A549 treated with Hydrocortisone at 1 μM for 4 hours (cell line): ENCODE results near the gene NEMP2. TPM values are rescaled to one million over a fixed set of nuclear protein-coding genes. Genes with fewer than 3 reads are reported as not detected.

Source experiments
- total RNA-seq: library from RNA; stranded (reverse); fragments of 200-300 nt; extraction: Qiagen RNA extraction; gene quantifications from 5 replicates; pipeline ENCODE4 v1.2.3, GENCODE V29; 2022

Gene NEMP2, protein sequence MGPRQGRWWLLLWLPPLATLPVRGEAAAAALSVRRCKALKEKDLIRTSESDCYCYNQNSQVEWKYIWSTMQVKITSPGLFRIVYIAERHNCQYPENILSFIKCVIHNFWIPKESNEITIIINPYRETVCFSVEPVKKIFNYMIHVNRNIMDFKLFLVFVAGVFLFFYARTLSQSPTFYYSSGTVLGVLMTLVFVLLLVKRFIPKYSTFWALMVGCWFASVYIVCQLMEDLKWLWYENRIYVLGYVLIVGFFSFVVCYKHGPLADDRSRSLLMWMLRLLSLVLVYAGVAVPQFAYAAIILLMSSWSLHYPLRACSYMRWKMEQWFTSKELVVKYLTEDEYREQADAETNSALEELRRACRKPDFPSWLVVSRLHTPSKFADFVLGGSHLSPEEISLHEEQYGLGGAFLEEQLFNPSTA
- total RNA-seq: 7.1 to 8.4 TPM (median 7.3 TPM) in 5 replicates

DNA sequence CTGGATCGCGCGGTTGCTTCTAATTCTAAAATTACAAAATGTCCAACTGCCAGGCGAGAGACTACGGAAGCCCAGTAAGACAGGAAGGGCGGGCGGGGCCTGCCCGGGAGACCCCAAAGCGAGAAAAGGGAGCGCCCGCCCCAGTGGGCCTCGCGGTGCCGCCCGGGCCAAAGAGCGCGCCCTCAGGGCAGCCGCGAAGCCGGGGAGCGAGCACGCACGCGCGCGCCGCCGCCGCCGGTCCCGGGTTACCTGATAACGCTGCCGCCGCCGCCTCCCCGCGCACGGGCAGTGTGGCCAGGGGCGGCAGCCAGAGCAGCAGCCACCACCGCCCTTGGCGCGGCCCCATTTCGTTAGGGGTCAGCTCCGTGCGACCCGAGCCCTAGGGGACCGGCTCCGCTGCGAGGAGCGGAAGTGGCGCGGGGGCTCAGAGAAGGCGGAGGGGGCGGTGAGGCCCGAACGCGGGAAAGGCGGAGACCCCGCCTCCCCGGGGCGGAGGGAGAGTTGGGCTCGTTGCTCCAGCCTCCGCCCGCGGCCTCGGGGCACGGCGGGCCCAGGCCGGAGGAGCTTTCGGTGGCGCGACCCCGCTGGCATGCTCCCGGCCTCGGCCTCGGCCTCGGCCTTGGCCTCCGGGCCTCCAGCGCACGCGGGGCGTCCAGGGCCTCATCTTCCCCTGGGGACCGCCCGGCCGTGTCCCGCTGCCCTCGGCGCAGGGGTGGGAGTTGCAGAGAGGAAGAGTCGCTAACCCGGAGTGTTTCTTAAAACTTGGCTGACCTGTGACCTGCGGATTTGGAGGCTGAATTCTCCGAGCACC is at the start of gene NEMP2:
Gene NEMP2 (minus strand): TSS at position 413 of the 811 bp plus-strand sequence. CDS start 67 bp downstream, at position 346.

Other genes with a start within 250 kb of the NEMP2 start
- 13.8 to 17.8 TPM (median 15.2 TPM) in 5 replicates for gene HIBCH, start 214.9 kb downstream of the NEMP2 start, total RNA-seq
- 32.7 to 38.1 TPM (median 36.2 TPM) in 5 replicates for gene INPP1, start 191.1 kb downstream of the NEMP2 start, total RNA-seq
- 22.7 to 36.4 TPM (median 33.1 TPM) in 5 replicates for gene MFSD6, start 126.4 kb downstream of the NEMP2 start, total RNA-seq
- 26.2 to 48.1 TPM (median 36.2 TPM) in 5 replicates for gene NAB1, start 114.4 kb upstream of the NEMP2 start, total RNA-seq